Left lung (tissue), 10 donors: ENCODE results near the gene SLC44A3. TPM values are rescaled to one million over a fixed set of nuclear protein-coding genes. Genes with fewer than 3 reads are reported as not detected.

ENCODE experiments used
- ATAC-seq: fragments of 200-7000 bp; cut with Tn5 transposase; one replicate; pipeline ENCODE4 v1.9.1; 2020; ENCODE audit warnings: moderate library complexity
- DNase-seq, 4 donors: peaks; one replicate each; pipeline ENCODE4 v3.0.0-alpha.2; 2013 to 2020
- H3K27ac ChIP-seq, 2 donors: fragments of 200-600 bp; sonication (generic) in 1 of 2; one replicate each; pipeline versions ENCODE4 v1.5.0 to v1.8.0; 2020 to 2021
- H3K27me3 ChIP-seq, 2 donors: fragments of 200-600 bp; sonication (generic) in 1 of 2; one replicate each; pipeline versions ENCODE4 v1.5.0 to v1.8.0; 2020 to 2021
- H3K36me3 ChIP-seq, 2 donors: fragments of 200-600 bp; sonication (generic) in 1 of 2; one replicate each; pipeline versions ENCODE4 v1.5.0 to v1.8.0; 2020 to 2021
- H3K4me1 ChIP-seq, 2 donors: fragments of 200-600 bp; one replicate each; pipeline ENCODE4 v1.8.0; 2021
- H3K4me3 ChIP-seq, 2 donors: fragments of 200-600 bp; sonication (generic) in 1 of 2; one replicate each; pipeline versions ENCODE4 v1.5.0 to v1.8.0; 2020 to 2021; ENCODE audit warnings: mild to moderate bottlenecking in 1 of 2
- H3K9me3 ChIP-seq, 2 donors: fragments of 200-600 bp; sonication (generic) in 1 of 2; one replicate each; pipeline versions ENCODE4 v1.5.0 to v1.8.0; 2020 to 2021
- CTCF ChIP-seq, 2 donors: fragments of 200-600 bp; sonication (generic) in 1 of 2; IDR thresholded peaks; one replicate each; pipeline versions ENCODE4 v1.5.0 to v1.8.0; 2021; ENCODE audit warnings: antibody characterized with exemption in 2 of 2
- intact Hi-C, 2 donors: fragments of 100-400 bp; cut with DNase I; formaldehyde crosslinking; loops; one replicate each; pipeline versions ENCODE4 v1.11.2 to v1.14.2; 2022
- polyA plus RNA-seq, 6 donors: library from polyadenylated mRNA; unstranded; fragments of 120-200 nt; gene quantifications; one replicate each; pipeline ENCODE4 v1.2.1, GENCODE V29; 2013; ENCODE audit not compliant: insufficient read length in 6 of 6
- total RNA-seq, 2 donors: library from RNA; stranded (reverse); fragmentation: NEBNext Ultra II Directional; extraction: Animal tissue kit (Norgen Biotek cat#: 25700); gene quantifications; one replicate each; pipeline ENCODE4 v1.2.1, GENCODE V29; 2021
- donor health status: DM: no; HTN: yes; CAD: no.
- donor health status: DM: no; HTN: no; CAD: no.

SLC44A3 gene
- total and polyA plus RNA-seq, 8 donors, result 14.1 to 49.9 (median 37.6) TPM

- H3K27ac ChIP-seq, result peak overlapping the region; percentile 10 to 68
- no peak for TF ChIP-seq CTCF (IDR thresholded peaks at IDR 0.05)
- intact Hi-C loops, result no loop called here
- no peak overlapping the region for H3K4me3 ChIP-seq
- H3K36me3 ChIP-seq, result no peaks in the 10 kb centered on the region
- peaks cover 13 to 26% of the 10 kb centered on the region in 2 donors for H3K4me1 ChIP-seq
- DNase-seq, result no peak
- H3K9me3 ChIP-seq, result peaks cover 0 to 5% of the 10 kb centered on the region in 2 donors
- peak; percentile 7 for ATAC-seq
- H3K27me3 ChIP-seq, result no peaks in the 10 kb centered on the region
Observed at GRCh38 chr1:94773931-94774422, 46.2 kb upstream of the SLC44A3 start.

- H3K36me3 ChIP-seq, result no peaks in the 10 kb centered on the region
- H3K4me3 ChIP-seq, result no peak overlapping the region
- DNase-seq (no peak), ATAC-seq (no peak)
- no peak overlapping the region for H3K27ac ChIP-seq
- no peak for TF ChIP-seq CTCF (IDR thresholded peaks at IDR 0.05)
- intact Hi-C loops, result no loop called here
- peaks cover 0 to 5% of the 10 kb centered on the region in 2 donors for H3K9me3 ChIP-seq
- no peaks in the 10 kb centered on the region for H3K27me3 ChIP-seq
- peaks cover 13 to 22% of the 10 kb centered on the region in 2 donors for H3K4me1 ChIP-seq
Observed at GRCh38 chr1:94776474-94776873, 43.7 kb upstream of the SLC44A3 start.

GRCh38 chr1:94777281-94777680 is 42.9 kb upstream of the SLC44A3 start:
- Histone ChIP-seq H3K9me3 (peaks cover 0 to 5% of the 10 kb centered on the region in 2 donors), H3K27ac (no peak overlapping the region), H3K4me1 (peaks cover 13 to 15% of the 10 kb centered on the region in 2 donors), H3K4me3 (no peak overlapping the region), H3K27me3 (no peaks in the 10 kb centered on the region), H3K36me3 (no peaks in the 10 kb centered on the region)
- DNase-seq (no peak), ATAC-seq (no peak)
- intact Hi-C loops, result no loop called here
- no peak for TF ChIP-seq CTCF (IDR thresholded peaks at IDR 0.05)

- H3K27ac ChIP-seq, result no peak overlapping the region
- no peak overlapping the region for H3K4me3 ChIP-seq
- H3K9me3 ChIP-seq, result peaks cover 0 to 5% of the 10 kb centered on the region in 2 donors
- ATAC-seq (no peak), DNase-seq (no peak)
- intact Hi-C loops, result no loop called here
- no peaks in the 10 kb centered on the region for H3K27me3 ChIP-seq
- H3K36me3 ChIP-seq, result no peaks in the 10 kb centered on the region
- no peak for TF ChIP-seq CTCF (IDR thresholded peaks at IDR 0.05)
- peaks cover 7 to 14% of the 10 kb centered on the region in 2 donors for H3K4me1 ChIP-seq
Observed at GRCh38 chr1:94778808-94779207, 41.3 kb upstream of the SLC44A3 start.

- Histone ChIP-seq H3K27ac (peak overlapping the region; percentile 80 to 86), H3K36me3 (no peaks in the 10 kb centered on the region), H3K27me3 (no peaks in the 10 kb centered on the region), H3K4me3 (no peak overlapping the region), H3K4me1 (peaks cover 7 to 11% of the 10 kb centered on the region in 2 donors), H3K9me3 (no peaks in the 10 kb centered on the region)
- TF ChIP-seq CTCF (IDR thresholded peaks at IDR 0.05), result no peak
- peak; percentile 93 for ATAC-seq
- DNase-seq, result peak in 3 of 4 donors; percentile 66 to 84 (median 78)
- intact Hi-C loops, result no loop called here
Observed at GRCh38 chr1:94783342-94784189, 36.6 kb upstream of the SLC44A3 start.
